Stomach (tissue), 4 donors: Measurements from ENCODE around the gene GPRASP1.

Experiments used
- CTCF ChIP-seq, 7 experiments: fragments of 450-650 bp in 4 of 7; fragments of 200-600 bp in 3 of 7; sonication (generic) in 3 of 7; IDR thresholded peaks; one replicate each; pipeline ENCODE4 v1.5.1; 2016 to 2019; ENCODE audit warnings: antibody characterized with exemption in 7 of 7, control low read depth in 2 of 7, mild to moderate bottlenecking in 1 of 7
- EP300 ChIP-seq: sonication (generic); formaldehyde crosslinking; IDR thresholded peaks from one replicate; pipeline ENCODE4 v1.6.1; 2017; ENCODE audit warnings: antibody characterized with exemption
- POLR2A ChIP-seq, 4 donors: fragments of 450-650 bp; IDR thresholded peaks; one replicate each; pipeline ENCODE4 v1.6.1; 2016; ENCODE audit warnings: antibody characterized with exemption in 4 of 4, control low read depth in 2 of 4, mild to moderate bottlenecking in 1 of 4, moderate library complexity in 1 of 4
- POLR2AphosphoS5 ChIP-seq, 3 donors: sonication (generic); formaldehyde crosslinking; IDR thresholded peaks; one replicate each; pipeline ENCODE4 v1.6.1; 2016; ENCODE audit warnings: antibody characterized with exemption in 3 of 3

- TF ChIP-seq POLR2AphosphoS5 (IDR thresholded peaks at IDR 0.05) (no peak), CTCF (IDR thresholded peaks at IDR 0.05) (no peak), EP300 (no peak), POLR2A (IDR thresholded peaks at IDR 0.05) (no peak)
These were observed 45.2 kb upstream of the GPRASP1 start for GRCh38 chrX:102606115-102606514.
